Keratinocyte (primary cell): ENCODE results near the gene S100A7A.

Experiments used
- EZH2 ChIP-seq: IDR thresholded peaks from one replicate; pipeline ENCODE4 v1.6.1; 2012; ENCODE audit warnings: inconsistent platforms, mild to moderate bottlenecking, low read length, moderate library complexity
- TF ChIP-seq, protein P1 (sequence below), 3 experiments: IDR thresholded peaks in 1 of 3; conservative IDR thresholded peaks in 1 of 3; optimal IDR thresholded peaks in 1 of 3; 2 replicates in 2 of 3; 3 replicates in 1 of 3; pipeline versions ENCODE3 to v1.5.1; 2011; ENCODE audit warnings: low read length in 3 of 3, mild to moderate bottlenecking in 3 of 3, moderate library complexity in 2 of 3, control low read depth in 1 of 3, inconsistent platforms in 1 of 3; ENCODE audit not compliant: insufficient read depth in 2 of 3; ENCODE audit errors: extremely low read depth in 1 of 3

DNA sequence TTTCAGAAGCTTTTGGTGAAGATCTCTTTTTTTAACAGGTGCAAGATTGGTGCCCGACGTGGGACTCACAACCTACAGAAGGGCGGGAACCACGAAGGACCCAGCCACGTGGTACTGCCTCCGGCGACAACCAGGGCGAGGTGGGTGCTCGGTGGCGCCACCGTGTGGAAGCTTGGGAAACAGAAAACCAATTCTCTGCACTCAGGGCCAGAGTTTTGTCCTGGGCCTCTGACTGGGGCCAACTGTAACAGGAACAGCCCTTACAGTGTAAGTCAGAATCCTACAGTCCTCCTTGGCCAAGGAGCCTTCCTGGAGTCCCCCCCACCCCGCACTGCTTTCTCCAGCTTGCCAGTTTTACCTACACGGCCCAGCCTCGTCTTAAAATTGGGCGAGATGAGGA lies 11.6 kb upstream of the S100A7A start:
- TF ChIP-seq, protein P1, sequence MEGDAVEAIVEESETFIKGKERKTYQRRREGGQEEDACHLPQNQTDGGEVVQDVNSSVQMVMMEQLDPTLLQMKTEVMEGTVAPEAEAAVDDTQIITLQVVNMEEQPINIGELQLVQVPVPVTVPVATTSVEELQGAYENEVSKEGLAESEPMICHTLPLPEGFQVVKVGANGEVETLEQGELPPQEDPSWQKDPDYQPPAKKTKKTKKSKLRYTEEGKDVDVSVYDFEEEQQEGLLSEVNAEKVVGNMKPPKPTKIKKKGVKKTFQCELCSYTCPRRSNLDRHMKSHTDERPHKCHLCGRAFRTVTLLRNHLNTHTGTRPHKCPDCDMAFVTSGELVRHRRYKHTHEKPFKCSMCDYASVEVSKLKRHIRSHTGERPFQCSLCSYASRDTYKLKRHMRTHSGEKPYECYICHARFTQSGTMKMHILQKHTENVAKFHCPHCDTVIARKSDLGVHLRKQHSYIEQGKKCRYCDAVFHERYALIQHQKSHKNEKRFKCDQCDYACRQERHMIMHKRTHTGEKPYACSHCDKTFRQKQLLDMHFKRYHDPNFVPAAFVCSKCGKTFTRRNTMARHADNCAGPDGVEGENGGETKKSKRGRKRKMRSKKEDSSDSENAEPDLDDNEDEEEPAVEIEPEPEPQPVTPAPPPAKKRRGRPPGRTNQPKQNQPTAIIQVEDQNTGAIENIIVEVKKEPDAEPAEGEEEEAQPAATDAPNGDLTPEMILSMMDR (optimal IDR thresholded peaks at IDR 0.05 in 1 of 3, IDR thresholded peaks at IDR 0.05 in 1 of 3, conservative IDR thresholded peaks at IDR 0.05 in 1 of 3; ENCODE audit: extremely low read depth in 1 of 3, insufficient read depth in 2 of 3, low read length in 3 of 3): peak; percentile 66 to 80 (median 79)
- no peak for TF ChIP-seq EZH2
